Epithelial cell of prostate (primary cell): ENCODE measurements around the gene PRKG1.
A peak's percentile ranks its signal among the peaks of the same experiment; 100 is the strongest.
"Not testable (repeated sequence)": the region's sequence is repeated elsewhere in the genome, so short reads cannot be mapped to it uniquely, and the experiment has no call there.

Experiments used
- DNase-seq: peaks from one replicate; pipeline ENCODE4 v3.0.0-alpha.2; 2011; ENCODE audit warnings: low read depth, low spot score
- H3K27ac ChIP-seq: fragments of 450-650 bp; 2 replicates; pipeline ENCODE4 v1.5.1; 2017; ENCODE audit warnings: mild to moderate bottlenecking

The PRKG1 gene

DNA sequence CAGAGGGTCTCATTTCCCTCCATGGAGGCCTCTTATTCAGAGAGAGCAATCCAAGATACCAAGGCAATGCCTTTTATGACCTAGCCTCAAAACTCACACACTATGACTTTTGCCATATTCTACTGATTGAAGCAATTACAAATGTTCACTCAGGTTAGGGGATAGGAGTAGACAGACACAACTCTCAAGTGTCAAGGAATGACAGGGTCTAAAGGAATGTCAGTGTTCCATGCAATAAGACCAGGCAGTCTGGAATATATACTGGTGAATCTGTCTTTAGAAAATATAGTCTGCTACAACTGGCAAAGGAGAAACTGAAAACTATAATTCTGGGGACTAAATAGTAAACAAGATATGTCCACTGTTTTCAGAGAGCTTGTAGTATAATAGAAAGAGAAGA, 283.9 kb downstream of the PRKG1 start:
- H3K27ac ChIP-seq = no peak overlapping the region
- DNase-seq = no peak

DNA sequence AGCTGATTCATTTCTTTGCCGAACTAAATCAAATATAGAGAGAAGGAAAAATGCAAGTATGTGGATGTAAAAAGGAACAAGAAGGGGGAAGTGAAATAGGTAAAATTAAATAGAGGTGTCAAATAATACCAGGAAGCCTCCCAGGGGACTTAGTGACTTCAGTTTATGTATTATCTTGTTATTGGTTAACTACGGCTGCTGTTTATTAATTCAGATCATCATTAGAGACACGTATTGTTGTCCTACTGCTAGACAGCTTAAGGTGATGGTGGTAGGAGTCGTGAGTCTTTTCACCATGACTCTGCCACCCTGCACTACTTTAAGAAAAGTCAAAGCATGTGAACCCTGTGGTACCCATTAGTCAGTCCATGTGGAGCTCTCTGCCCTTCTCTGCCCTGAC, 289.1 kb downstream of the PRKG1 start:
- no peak for DNase-seq
- H3K27ac ChIP-seq = no peak overlapping the region

DNA sequence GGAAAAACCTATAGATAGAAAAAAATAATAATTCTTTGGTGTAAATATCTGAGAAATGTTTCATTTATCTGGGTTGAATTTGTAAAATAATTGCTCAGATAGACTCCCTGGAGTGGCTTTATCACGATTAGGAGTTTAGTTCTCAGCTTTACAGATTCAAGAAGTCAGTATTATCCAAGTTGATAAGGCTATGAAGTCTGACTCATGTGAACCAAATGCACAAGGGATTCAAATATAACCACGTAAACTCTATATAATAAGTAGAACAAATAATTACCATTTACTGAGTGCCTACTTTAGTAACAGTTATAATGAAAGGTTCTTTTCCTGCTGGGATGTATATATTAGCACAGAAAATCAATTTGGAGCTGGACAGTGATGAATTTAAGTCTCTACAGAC, 290.4 kb downstream of the PRKG1 start:
- no peak for DNase-seq

DNA sequence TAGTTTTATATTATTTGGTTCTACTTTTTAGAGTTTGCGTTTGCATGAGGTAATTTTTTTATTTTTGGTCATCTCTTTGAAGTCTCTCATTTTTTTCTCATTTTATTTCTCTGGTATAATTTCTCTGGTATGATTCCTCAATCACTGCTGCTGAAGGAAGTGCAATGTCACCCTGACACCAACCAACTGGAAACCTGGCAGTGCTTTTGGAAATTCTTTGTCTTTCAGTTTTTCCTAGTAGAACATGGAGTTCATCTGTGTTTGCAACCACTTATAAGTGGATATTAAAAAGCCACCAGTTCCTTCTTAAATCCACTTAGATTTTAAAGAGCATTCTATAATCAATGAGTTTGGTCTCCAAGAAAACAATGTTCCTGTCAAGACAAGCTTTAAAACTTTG, 291.8 kb downstream of the PRKG1 start:
- no peak overlapping the region for H3K27ac ChIP-seq
- no peak for DNase-seq

More for the DNA sequence above, 290.4 kb downstream of the PRKG1 start:
- H3K27ac ChIP-seq = no peak overlapping the region

DNA sequence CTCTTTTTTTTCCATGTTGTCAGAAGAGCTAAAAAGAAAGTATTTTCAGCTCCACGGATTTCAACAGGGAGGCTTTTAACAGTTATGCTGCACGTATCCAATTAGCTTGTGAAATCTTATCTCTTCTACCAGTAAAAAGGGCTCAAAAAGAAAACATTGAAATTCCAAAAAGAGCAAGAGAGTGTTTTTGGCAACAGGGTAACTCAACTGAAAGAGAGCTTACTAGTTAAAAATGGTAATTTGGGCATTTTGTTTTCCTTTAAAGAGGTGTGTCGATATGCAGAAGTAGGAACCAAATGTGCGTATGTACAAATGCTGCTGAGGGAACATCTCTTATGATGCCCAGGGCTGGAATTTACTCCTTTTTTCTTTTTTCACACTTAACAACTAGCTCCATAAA, 292.8 kb downstream of the PRKG1 start:
- DNase-seq = no peak
- no peak overlapping the region for H3K27ac ChIP-seq

DNA sequence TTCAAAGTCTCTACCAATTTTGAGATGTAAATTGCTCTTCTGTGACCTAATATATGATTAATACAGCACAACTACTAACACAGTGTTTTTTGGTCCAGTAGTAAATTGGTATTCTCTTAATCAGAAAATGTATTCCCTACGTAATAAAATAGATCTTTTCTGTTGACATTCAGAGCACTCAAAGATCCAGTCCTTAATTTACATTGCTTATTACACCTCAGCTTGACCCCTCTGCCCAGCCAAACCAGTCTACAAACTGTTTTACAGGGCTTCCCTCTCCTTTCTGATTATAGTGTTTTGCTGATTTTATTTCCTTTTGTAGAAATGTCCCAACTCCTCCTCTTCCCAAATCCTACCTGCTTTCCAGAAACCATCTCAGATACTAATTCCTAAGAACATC, 293.4 kb downstream of the PRKG1 start:
- no peak for DNase-seq
- H3K27ac ChIP-seq = no peak overlapping the region

DNA sequence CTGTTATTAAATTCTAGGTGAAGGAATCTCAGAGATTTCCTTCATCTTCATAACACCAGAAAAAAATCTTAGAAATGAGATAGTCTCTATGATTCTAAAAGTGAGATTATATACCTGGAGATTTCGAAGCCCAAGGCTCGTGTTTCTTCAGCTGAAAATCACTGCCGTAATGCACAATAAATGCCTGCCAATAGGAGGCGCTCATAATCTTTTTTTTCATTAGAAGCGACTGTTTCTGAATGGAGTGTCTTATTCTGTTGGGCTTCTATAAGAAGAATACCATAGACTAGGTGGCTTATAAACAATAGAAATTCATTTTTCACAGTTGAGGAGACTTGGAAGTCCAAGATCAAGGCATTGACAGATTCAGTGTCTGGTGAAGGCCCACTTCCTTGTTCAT, 294.7 kb downstream of the PRKG1 start:
- H3K27ac ChIP-seq = no peak overlapping the region
- DNase-seq = no peak

DNA sequence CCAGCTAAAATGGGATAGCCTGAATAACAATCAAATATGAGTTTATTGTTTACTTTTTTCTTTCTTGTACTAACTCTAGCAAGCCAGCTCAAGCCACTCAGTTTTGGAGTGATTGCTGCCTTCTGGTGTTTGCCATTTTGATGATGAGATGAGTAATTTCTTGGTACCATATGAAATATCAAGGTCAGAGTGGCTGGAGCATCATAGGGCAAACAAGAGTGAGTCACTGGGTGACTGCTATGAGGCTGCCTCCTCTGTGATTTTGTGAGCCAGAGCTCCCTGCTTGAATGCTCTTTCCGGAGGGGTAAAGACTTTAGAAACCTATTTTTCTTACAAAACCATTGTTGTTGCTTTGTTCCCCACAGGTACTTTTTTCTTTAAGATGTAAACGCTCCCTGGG, 295.6 kb downstream of the PRKG1 start:
- H3K27ac ChIP-seq = no peak overlapping the region
- DNase-seq = no peak

DNA sequence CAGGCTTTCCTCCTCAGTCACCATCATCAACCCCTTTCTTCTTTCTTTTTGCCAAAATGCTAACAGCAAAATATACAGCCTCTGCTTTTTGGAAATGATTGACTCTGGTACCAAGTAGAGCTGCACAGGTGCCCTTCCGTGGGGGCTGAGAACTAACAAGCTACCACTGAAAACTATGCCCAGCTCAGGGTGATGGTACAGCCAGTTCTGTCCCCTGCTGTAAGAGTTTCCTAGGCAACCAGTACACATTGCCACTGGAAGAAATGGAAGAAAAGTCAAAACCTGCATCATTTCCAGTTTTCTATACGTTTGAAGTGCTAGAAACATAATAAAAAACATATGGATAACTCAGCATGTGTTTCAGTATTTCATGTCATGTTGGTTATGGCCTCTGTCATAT, 297.5 kb downstream of the PRKG1 start:
- H3K27ac ChIP-seq = no peak overlapping the region

DNA sequence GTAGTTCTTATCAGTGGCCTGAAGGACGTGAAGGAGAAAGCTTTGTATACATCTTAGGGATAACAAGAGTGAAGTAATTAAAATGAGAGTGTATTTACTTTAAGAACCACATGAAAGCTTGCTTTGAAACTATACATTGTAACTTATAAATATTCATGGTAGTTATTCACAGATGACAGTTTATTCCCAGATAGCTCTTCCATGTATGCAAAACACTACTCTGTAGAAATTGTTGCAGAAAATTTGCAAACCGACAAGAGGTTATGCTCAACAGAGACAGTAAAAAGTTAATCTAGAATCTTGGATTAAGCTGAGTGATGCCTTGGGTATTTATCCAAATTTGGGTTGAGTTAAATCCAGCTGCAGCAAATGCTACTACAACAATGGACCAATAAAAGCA, 301.5 kb downstream of the PRKG1 start:
- DNase-seq = no peak
- H3K27ac ChIP-seq = no peak overlapping the region

More for the DNA sequence above, 297.5 kb downstream of the PRKG1 start:
- DNase-seq = no peak

DNA sequence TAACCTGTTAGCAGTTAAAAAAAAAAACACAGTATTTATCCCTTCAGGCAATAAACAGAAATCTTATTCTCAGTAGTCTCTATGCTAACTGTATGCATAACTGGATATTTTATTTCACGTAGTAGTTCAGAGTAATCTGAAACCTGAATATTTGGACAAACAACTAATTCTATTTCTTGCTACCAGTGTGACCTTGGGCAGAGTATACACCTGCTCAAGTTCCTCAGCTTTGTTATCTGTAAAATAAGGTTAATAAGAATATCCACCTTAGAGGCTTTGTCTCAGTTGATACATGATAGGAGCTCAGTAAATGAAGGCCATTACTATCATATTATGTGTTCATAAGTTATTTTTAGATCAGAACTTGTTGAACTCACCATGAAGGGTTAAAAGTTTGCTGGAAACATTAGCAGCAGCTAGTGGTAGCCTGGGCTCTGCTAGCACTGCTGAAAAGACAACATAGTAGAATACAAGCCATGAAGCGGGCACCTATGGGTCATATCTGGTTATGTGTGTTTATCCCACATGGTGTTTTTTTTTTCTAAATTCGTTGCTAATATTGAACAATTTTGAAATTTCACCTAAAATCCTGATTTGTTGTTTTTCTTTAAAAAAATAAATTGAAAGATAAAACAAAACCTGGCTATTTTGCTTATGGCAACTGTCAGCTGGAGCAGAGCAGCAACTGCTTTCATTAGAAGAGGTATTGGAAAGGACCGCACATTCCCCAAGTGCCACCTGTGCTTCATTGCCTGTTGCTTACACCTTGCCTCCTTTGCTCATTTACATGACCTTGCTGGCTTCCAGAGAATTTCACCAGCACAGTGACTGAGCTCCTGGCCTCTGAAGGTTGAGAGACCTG, 303.0 kb downstream of the PRKG1 start:
- no peak overlapping the region for H3K27ac ChIP-seq
- DNase-seq = no peak

DNA sequence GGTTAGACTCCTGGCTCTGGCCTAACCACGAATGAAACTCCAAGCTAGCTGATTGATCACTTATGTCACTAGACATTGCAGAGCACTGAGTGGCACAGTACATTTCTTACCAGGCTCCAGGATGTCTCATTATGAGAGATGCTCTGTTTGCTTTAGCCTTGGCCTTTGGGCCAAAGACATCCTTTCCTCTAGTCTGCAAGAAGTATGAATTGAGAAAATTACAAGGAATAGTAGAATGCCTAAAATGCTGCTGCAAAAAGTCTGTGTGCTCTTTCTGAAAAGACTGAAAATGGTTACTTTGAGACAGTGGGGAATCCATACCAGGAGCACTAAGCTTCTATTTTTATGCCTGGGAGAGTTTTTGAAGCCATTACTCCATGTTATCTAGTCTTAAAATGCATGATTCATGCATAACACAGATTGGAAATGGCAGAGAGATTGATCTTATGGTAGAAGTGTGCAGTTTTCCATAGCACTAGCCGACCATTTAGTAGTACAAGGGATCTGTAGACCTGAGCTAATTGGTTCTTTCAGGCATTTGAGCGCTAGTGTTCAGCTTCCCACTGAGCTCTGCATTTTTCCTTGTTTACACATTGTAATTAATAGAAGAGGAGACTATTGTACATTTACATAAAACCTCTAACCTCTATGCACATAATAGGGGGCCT, 303.8 kb downstream of the PRKG1 start:
- DNase-seq = no peak
- no peak overlapping the region for H3K27ac ChIP-seq

DNA sequence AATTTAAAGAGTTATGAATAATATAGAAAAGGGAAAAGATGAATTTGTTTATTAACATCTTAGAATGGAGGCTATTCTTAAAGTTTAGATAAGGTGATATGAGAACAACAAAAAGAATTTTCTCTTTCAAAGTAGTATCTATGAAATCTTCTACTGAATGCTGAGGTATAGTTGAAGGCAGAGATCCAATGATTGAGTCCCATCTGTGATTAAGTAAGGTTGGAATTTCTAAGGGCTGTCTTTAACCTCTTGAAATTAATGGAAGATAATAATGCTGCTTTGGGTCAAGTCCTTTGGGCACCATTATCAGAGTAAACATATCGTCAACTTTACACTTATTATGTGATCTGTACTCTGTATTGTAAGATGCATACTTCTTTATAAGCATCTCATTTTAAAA, 307.9 kb downstream of the PRKG1 start:
- peak overlapping the region; percentile 45 for H3K27ac ChIP-seq
- DNase-seq = no peak

DNA sequence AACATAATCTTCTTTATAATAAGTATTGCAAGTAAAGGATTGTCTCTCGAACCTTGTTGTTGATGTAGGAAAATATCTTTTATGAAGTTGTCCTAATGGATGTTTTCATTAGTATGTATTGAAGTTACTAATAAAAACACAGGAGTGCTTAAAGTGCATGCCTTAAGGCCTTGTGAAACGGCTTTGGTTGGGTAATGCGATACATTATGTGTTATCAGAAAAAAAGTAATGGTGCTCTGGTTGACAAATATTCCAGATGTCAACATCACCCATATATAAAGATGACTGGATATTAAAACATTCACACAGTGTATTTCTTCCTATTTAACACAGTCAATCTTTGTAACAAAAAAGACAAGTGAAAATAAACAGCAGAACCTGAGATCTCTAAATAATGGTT, 310.7 kb downstream of the PRKG1 start:
- H3K27ac ChIP-seq = no peak overlapping the region
- DNase-seq = no peak

DNA sequence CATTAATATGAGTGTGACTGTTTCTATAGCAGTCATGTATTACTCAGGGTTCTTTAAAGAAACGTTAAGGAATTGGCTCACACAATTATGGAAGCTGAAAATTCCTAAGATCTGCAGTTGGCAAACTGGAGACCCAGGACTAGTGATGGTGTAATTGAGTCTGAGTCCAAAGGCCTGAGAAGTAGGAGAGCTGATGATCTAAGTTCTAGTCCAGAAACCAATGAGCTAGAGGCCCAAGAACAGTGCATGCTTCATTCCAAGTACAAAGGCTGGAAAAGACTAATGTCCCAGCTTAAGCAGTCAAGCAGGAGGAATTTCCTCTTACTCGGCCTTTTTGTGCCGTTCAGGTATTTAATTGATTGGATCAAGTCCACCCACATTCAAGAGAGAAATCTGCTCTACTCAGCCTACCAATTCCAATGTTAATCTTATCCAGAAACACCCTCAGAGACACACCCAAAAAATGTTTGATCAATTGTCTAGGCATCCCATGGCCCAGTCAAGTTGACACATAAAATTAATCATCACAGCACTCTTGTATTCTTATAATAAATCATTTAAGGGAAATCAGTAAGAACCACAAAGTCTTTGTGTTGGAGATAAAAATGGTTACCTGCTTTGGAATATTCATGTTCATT, 312.1 kb downstream of the PRKG1 start:
- no peak for DNase-seq
- peak overlapping the region; percentile 26 for H3K27ac ChIP-seq

DNA sequence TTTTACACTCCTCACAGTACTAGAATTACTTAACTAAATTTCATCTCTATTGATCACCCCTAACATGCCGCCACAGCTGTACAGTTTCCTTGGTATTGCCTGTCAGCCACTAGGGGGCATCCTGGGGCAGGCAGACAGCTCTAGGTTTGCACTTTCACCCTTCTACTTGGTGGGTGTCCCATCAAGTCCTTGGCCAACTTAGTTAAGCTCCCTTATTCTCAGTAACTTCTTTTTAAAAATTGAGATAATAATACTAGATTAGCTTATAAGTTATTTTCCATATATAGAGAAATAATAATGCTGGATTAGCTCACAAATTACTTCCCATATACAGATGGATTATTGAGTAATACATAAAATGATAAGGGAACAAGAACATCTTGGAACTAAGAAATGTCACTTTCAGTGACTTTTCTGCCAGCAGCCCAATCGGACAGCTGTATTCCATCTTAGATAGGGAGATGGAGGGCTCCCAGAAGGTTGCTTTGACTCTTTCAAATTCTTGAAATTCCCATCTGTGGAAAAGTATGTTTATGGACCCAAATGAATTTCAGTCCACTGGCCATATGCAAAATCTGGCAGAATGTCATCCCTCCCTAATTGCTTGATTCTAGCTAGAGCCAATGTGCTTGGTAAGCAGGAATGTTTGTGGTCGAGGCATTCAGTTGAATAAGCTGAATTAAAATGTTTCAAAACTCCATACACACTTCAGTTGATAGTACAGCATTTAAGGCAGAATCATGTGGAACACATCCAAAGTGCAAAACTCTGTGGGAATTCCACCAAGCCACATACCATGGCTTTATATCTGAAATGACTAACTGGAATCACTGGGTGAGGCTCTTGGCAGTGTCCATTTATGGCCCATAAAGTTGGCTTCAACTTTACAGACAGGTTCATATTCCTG, 315.4 kb downstream of the PRKG1 start:
- DNase-seq = no peak
- H3K27ac ChIP-seq = no peak overlapping the region

DNA sequence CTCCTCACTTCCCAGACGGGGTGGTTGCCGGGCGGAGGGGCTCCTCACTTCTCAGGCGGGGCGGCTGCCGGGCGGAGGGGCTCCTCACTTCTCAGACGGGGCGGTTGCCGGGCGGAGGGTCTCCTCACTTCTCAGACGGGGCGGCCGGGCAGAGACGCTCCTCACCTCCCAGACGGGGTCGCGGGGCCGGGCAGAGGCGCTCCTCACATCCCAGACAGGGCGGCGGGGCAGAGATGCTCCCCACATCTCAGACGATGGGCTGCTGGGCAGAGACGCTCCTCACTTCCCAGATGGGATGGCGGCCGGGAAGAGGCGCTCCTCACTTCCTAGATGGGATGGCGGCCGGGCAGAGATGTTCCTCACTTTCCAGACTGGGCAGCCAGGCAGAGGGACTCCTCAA, 318.7 kb downstream of the PRKG1 start:
- DNase-seq, H3K27ac ChIP-seq: not testable (repeated sequence)

DNA sequence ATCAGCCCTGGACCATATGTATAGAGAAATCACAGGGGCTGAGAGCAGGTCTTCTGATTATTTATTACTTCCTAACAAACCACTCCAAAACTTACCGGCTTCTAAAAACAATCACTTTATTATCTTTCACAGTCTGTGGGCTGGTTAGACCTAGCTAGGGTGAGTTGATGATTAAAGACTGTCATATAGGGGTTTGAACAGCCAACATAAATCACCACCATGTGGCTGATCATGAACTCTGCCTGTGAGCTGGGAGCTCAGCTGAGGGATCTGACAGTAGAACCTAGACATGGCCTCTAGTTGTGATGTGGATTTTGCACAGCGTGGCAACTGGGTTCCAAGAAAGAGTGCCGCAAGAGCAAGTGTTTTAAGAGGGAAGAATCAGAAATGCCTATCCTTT, 319.8 kb downstream of the PRKG1 start:
- DNase-seq = no peak
- H3K27ac ChIP-seq = no peak overlapping the region

DNA sequence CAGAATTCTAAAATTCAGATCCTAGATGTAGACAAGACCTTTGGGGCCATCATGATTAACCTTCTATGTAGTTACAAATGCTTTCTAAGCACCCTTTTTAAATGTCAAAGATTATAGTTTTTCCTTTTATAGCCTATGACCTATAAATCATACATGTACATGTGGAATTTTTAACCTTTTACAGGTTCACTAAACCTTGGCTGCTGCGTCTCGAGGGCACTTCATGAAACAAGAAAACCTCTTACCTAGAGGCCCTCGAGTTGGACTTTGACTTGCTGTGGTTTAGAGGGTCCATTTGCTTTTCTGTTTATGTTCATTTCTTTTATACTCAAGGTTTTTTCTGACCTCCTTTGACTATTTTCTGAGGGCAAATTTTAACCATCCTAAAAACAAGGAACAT, 323.0 kb downstream of the PRKG1 start:
- H3K27ac ChIP-seq = no peak overlapping the region
- DNase-seq = no peak

DNA sequence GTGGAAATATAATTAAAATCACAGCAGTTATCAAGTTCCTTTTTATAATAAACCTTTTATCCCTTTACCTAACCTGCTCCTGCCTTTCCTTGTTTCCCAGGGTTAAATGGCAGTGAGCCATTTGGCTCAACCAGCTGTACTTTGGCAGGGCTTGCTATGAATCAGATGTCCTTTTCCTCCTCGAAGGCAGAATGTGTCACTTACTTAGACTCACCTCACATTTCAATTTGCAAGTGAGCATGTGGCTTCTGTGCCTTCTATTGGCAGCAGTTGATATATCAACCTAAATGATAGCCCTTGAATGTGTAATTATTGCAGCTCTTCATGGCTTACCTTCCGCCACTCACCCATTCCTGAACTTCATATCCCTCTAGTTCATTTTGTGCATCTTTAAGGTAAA, 323.4 kb downstream of the PRKG1 start:
- peak; percentile 66 for DNase-seq
- no peak overlapping the region for H3K27ac ChIP-seq
